Hematopoietic multipotent progenitor cell treated with erythropoietin and hydrocortisone succinate and interleukin-3 and kit ligand, for 17 days (in vitro differentiated cells): ENCODE data around the gene TRIM2.

Source experiments
- DNase-seq: peaks from one replicate; pipeline ENCODE4 v3.0.0-alpha.2; 2015; ENCODE audit warnings: low spot score

TRIM2 gene

DNA sequence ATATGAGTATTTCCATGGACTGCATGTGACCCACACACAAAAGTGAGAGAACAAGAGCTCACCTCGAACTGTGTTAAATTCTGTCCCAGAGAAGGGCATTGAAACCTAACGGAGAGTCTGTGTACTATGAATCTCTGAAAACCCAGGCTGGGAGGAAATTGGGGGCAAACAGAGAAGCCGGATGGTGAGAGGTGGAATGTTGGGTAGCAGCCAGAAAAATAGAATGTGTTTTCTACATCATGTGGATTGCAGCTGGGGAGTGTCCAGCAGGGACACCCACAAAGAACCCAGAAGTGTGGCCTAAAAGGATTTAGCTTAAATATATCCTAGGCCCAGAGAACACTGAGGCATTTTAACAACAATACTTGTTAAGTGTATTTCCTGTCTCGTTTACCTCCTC is 178.9 kb downstream of the TRIM2 start:
- no peak for DNase-seq

- DNase-seq: no peak
Measured at GRCh38 chr4:153384160-153384559, 179.9 kb downstream of the TRIM2 start.

GRCh38 chr4:153385784-153386183 is 181.5 kb downstream of the TRIM2 start:
- DNase-seq: no peak

GRCh38 chr4:153387981-153388380 is 183.7 kb downstream of the TRIM2 start:
- DNase-seq: no peak
